Body of pancreas (tissue), 4 donors: Measurements from ENCODE around the gene NXT2. TPM values are rescaled to one million over a fixed set of nuclear protein-coding genes. Genes with fewer than 3 reads are reported as not detected.

Experiments used
- ATAC-seq: fragments of 150-250 bp; one replicate; pipeline ENCODE4 v1.9.1; 2016
- DNase-seq, 4 donors: peaks; one replicate each; pipeline ENCODE4 v3.0.0-alpha.2; 2019
- H3K27ac ChIP-seq, 4 donors: fragments of 200-600 bp; sonication (generic); 1 replicate in 3 of 4; 2 replicates in 1 of 4; pipeline versions ENCODE4 v1.5.1 to v1.6.1; 2016 to 2019; ENCODE audit warnings: mild to moderate bottlenecking in 1 of 4, mixed read lengths in 1 of 4, moderate library complexity in 1 of 4
- H3K27me3 ChIP-seq, 2 donors: fragments of 200-600 bp; sonication (generic); one replicate each; pipeline ENCODE4 v1.6.0; 2016; ENCODE audit warnings: mild to moderate bottlenecking in 1 of 2
- H3K36me3 ChIP-seq, 2 donors: fragments of 200-600 bp; sonication (generic); replicated peaks in 1 of 2; 2 replicates each; pipeline ENCODE4 v1.5.1; 2016; ENCODE audit warnings: low read depth in 2 of 2; ENCODE audit not compliant: insufficient read depth in 1 of 2
- H3K4me1 ChIP-seq: fragments of 200-600 bp; sonication (generic); one replicate; pipeline ENCODE4 v1.6.0; 2016
- H3K4me3 ChIP-seq, 2 donors: fragments of 200-600 bp; sonication (generic); 1 replicate in 1 of 2; 2 replicates in 1 of 2; pipeline ENCODE4 v1.5.1; 2016 to 2019
- H3K9me3 ChIP-seq, 3 donors: fragments of 200-600 bp; sonication (generic); 1 replicate in 2 of 3; 2 replicates in 1 of 3; pipeline ENCODE4 v1.5.1; 2016
- POLR2A ChIP-seq, 3 donors: fragments of 450-650 bp; IDR thresholded peaks; one replicate each; pipeline ENCODE4 v1.6.1; 2016; ENCODE audit warnings: antibody characterized with exemption in 3 of 3, mild to moderate bottlenecking in 2 of 3
- WGBS, 2 donors: methylation state at CpG; one replicate each; pipeline ENCODE4 v1.1.5; 2017; 5-methylcytosine and 5-hydroxymethylcytosine counted together
- intact Hi-C: fragments of 100-400 bp; cut with DNase I; formaldehyde crosslinking; loops from one replicate; pipeline ENCODE4 v1.15.1; 2023
- total RNA-seq, 2 donors: library from RNA; depleted of rRNA; stranded (reverse); fragments of >200 nt; gene quantifications; one replicate each; pipeline ENCODE4 v1.1.0, GENCODE V29; 2016

Gene NXT2
- total RNA-seq, 2 donors from 2014 or later = 4.6 to 9.3 TPM

DNA sequence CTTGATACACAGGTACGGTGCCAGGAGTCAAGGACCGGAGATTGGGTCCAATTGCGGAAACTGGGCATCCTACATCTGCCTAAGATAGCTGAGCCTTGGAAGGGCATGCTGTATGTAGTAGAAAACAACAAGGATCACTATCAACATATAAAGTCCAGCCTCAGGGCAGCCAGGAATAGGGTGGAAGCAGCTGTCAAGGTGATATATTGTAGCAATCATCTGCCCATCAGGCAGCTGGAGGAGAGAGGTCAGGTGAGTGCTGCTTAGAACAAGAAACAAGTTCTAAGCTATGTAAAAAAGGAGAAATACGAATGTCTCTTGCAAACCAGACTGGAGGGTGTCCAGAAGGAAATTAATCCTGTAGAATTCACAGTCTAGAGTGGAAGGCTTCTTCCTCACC lies 53.5 kb downstream of the NXT2 start:
- no peak for TF ChIP-seq POLR2A (IDR thresholded peaks at IDR 0.05)
- Histone ChIP-seq H3K4me3 (no peak overlapping the region), H3K9me3 (no peaks in the 10 kb centered on the region), H3K36me3 (no peaks in the 10 kb centered on the region), H3K27me3 (no peaks in the 10 kb centered on the region), H3K4me1 (no peaks in the 10 kb centered on the region), H3K27ac (no peak overlapping the region)
- intact Hi-C loops = no loop called here
- DNase-seq = no peak
- no peak for ATAC-seq
- 33 to 34% methylated on average over 4 of the region's 4 CpGs for WGBS, 2 donors

Other genes with a start within 250 kb of the NXT2 start
- not detected for gene GUCY2F, start 54.8 kb upstream of the NXT2 start, total RNA-seq
- not detected for gene KCNE5, start 88.3 kb downstream of the NXT2 start, total RNA-seq
- 10 to 100 TPM; 10.5 to 18.9 TPM for gene ACSL4, start 196.4 kb downstream of the NXT2 start, total RNA-seq